NCI-H128 (cell line): ENCODE measurements around the gene FLT3LG.

ENCODE experiments used
- DNase-seq: peaks from one replicate; lab custom pipeline; 2025; ENCODE audit not compliant: unreplicated experiment; lab: John Stamatoyannopoulos, UW

The FLT3LG gene

GRCh38 chr19:49507803-49508494 is 33.9 kb downstream of the FLT3LG start:
- no peak for DNase-seq

- peak; percentile 14 for DNase-seq
Observed at GRCh38 chr19:49512970-49513745, 39.1 kb downstream of the FLT3LG start.

- DNase-seq = no peak
Observed at GRCh38 chr19:49513746-49514118, 39.7 kb downstream of the FLT3LG start.

GRCh38 chr19:49514151-49514550 is 40.1 kb downstream of the FLT3LG start:
- no peak for DNase-seq

- no peak for DNase-seq
Observed at GRCh38 chr19:49515767-49516166, 41.8 kb downstream of the FLT3LG start.

GRCh38 chr19:49518033-49518432 is 44.0 kb downstream of the FLT3LG start:
- DNase-seq = no peak

GRCh38 chr19:49520705-49521319 is 46.8 kb downstream of the FLT3LG start:
- DNase-seq = no peak

GRCh38 chr19:49524812-49525455 is 50.9 kb downstream of the FLT3LG start:
- no peak for DNase-seq

GRCh38 chr19:49528211-49528771 is 54.3 kb downstream of the FLT3LG start:
- DNase-seq = no peak

- no peak for DNase-seq
Observed at GRCh38 chr19:49530708-49531107, 56.7 kb downstream of the FLT3LG start.

GRCh38 chr19:49533551-49534488 is 59.8 kb downstream of the FLT3LG start:
- no peak for DNase-seq

GRCh38 chr19:49534632-49535385 is 60.8 kb downstream of the FLT3LG start:
- no peak for DNase-seq
